Measurements from ENCODE around the gene SLF2.

The SLF2 gene

GRCh38 chr10:100886963-100887362 is 25.8 kb upstream of the SLF2 start:
- Mint-ChIP-seq H3K4me3 (no peak overlapping the region), H3K36me3 (no peaks in the 10 kb centered on the region), H3K4me1 (ENCODE audit: low read depth) (no peaks in the 10 kb centered on the region), H3K27me3 (peaks cover 12% of the 10 kb centered on the region), H3K9me3 (ENCODE audit: low read depth) (no peaks in the 10 kb centered on the region), H3K27ac (no peak overlapping the region)

GRCh38 chr10:100887761-100888296 is 24.9 kb upstream of the SLF2 start:
- Mint-ChIP-seq H3K4me3 (no peak overlapping the region), H3K36me3 (no peaks in the 10 kb centered on the region), H3K27me3 (peaks cover 17% of the 10 kb centered on the region), H3K27ac (no peak overlapping the region), H3K4me1 (ENCODE audit: low read depth) (no peaks in the 10 kb centered on the region), H3K9me3 (ENCODE audit: low read depth) (no peaks in the 10 kb centered on the region)

- H3K4me1 Mint-ChIP-seq (ENCODE audit: low read depth), result no peaks in the 10 kb centered on the region
- no peak overlapping the region for H3K4me3 Mint-ChIP-seq
- no peaks in the 10 kb centered on the region for H3K9me3 Mint-ChIP-seq (ENCODE audit: low read depth)
- H3K36me3 Mint-ChIP-seq, result no peaks in the 10 kb centered on the region
- H3K27me3 Mint-ChIP-seq, result peaks cover 17% of the 10 kb centered on the region
- H3K27ac Mint-ChIP-seq, result no peak overlapping the region
Measured at GRCh38 chr10:100888957-100889356, 23.8 kb upstream of the SLF2 start.

- H3K4me1 Mint-ChIP-seq (ENCODE audit: low read depth), result no peaks in the 10 kb centered on the region
- peaks cover 17% of the 10 kb centered on the region for H3K27me3 Mint-ChIP-seq
- no peaks in the 10 kb centered on the region for H3K36me3 Mint-ChIP-seq
- no peak overlapping the region for H3K4me3 Mint-ChIP-seq
- no peaks in the 10 kb centered on the region for H3K9me3 Mint-ChIP-seq (ENCODE audit: low read depth)
- H3K27ac Mint-ChIP-seq, result no peak overlapping the region
Measured at GRCh38 chr10:100889546-100889945, 23.2 kb upstream of the SLF2 start.

- Mint-ChIP-seq H3K4me3 (no peak overlapping the region), H3K36me3 (no peaks in the 10 kb centered on the region), H3K27ac (no peak overlapping the region), H3K27me3 (peaks cover 17% of the 10 kb centered on the region), H3K9me3 (ENCODE audit: low read depth) (no peaks in the 10 kb centered on the region), H3K4me1 (ENCODE audit: low read depth) (no peaks in the 10 kb centered on the region)
Measured at GRCh38 chr10:100890141-100890672, 22.6 kb upstream of the SLF2 start.

GRCh38 chr10:100890673-100891317 is 22.0 kb upstream of the SLF2 start:
- Mint-ChIP-seq H3K27me3 (peaks cover 17% of the 10 kb centered on the region), H3K27ac (no peak overlapping the region), H3K4me1 (ENCODE audit: low read depth) (no peaks in the 10 kb centered on the region), H3K36me3 (no peaks in the 10 kb centered on the region), H3K9me3 (ENCODE audit: low read depth) (no peaks in the 10 kb centered on the region), H3K4me3 (no peak overlapping the region)

GRCh38 chr10:100894033-100894432 is 18.7 kb upstream of the SLF2 start:
- peaks cover 21% of the 10 kb centered on the region for H3K27me3 Mint-ChIP-seq

GRCh38 chr10:100894589-100895294 is 18.0 kb upstream of the SLF2 start:
- H3K4me1 Mint-ChIP-seq (ENCODE audit: low read depth), result no peaks in the 10 kb centered on the region
- no peak overlapping the region for H3K4me3 Mint-ChIP-seq
- H3K27me3 Mint-ChIP-seq, result peaks cover 20% of the 10 kb centered on the region
- H3K27ac Mint-ChIP-seq, result no peak overlapping the region
- H3K36me3 Mint-ChIP-seq, result no peaks in the 10 kb centered on the region
- no peaks in the 10 kb centered on the region for H3K9me3 Mint-ChIP-seq (ENCODE audit: low read depth)

More at GRCh38 chr10:100894033-100894432, 18.7 kb upstream of the SLF2 start:
- H3K9me3 Mint-ChIP-seq (ENCODE audit: low read depth), result no peaks in the 10 kb centered on the region
- no peaks in the 10 kb centered on the region for H3K36me3 Mint-ChIP-seq
- H3K4me3 Mint-ChIP-seq, result no peak overlapping the region
- no peaks in the 10 kb centered on the region for H3K4me1 Mint-ChIP-seq (ENCODE audit: low read depth)
- H3K27ac Mint-ChIP-seq, result no peak overlapping the region

GRCh38 chr10:100895346-100895745 is 17.4 kb upstream of the SLF2 start:
- Mint-ChIP-seq H3K4me3 (no peak overlapping the region), H3K27me3 (peaks cover 16% of the 10 kb centered on the region), H3K9me3 (ENCODE audit: low read depth) (no peaks in the 10 kb centered on the region), H3K4me1 (ENCODE audit: low read depth) (no peaks in the 10 kb centered on the region), H3K36me3 (no peaks in the 10 kb centered on the region), H3K27ac (no peak overlapping the region)

GRCh38 chr10:100895896-100896295 is 16.9 kb upstream of the SLF2 start:
- no peaks in the 10 kb centered on the region for H3K4me1 Mint-ChIP-seq (ENCODE audit: low read depth)
- no peaks in the 10 kb centered on the region for H3K9me3 Mint-ChIP-seq (ENCODE audit: low read depth)
- H3K36me3 Mint-ChIP-seq, result no peaks in the 10 kb centered on the region
- no peak overlapping the region for H3K4me3 Mint-ChIP-seq
- H3K27ac Mint-ChIP-seq, result no peak overlapping the region
- peaks cover 13% of the 10 kb centered on the region for H3K27me3 Mint-ChIP-seq

- Mint-ChIP-seq H3K9me3 (ENCODE audit: low read depth) (no peaks in the 10 kb centered on the region), H3K27me3 (peaks cover 11% of the 10 kb centered on the region), H3K36me3 (no peaks in the 10 kb centered on the region), H3K4me1 (ENCODE audit: low read depth) (no peaks in the 10 kb centered on the region), H3K27ac (no peak overlapping the region), H3K4me3 (no peak overlapping the region)
Measured at GRCh38 chr10:100896876-100897461, 15.8 kb upstream of the SLF2 start.

GRCh38 chr10:100897976-100898375 is 14.8 kb upstream of the SLF2 start:
- H3K27me3 Mint-ChIP-seq, result peaks cover 6% of the 10 kb centered on the region
- no peaks in the 10 kb centered on the region for H3K9me3 Mint-ChIP-seq (ENCODE audit: low read depth)
- no peaks in the 10 kb centered on the region for H3K4me1 Mint-ChIP-seq (ENCODE audit: low read depth)
- no peak overlapping the region for H3K4me3 Mint-ChIP-seq
- no peaks in the 10 kb centered on the region for H3K36me3 Mint-ChIP-seq
- H3K27ac Mint-ChIP-seq, result no peak overlapping the region

GRCh38 chr10:100899171-100899570 is 13.6 kb upstream of the SLF2 start:
- H3K27me3 Mint-ChIP-seq, result peaks cover 9% of the 10 kb centered on the region
- no peaks in the 10 kb centered on the region for H3K4me1 Mint-ChIP-seq (ENCODE audit: low read depth)
- H3K4me3 Mint-ChIP-seq, result no peak overlapping the region
- H3K27ac Mint-ChIP-seq, result no peak overlapping the region
- H3K9me3 Mint-ChIP-seq (ENCODE audit: low read depth), result no peaks in the 10 kb centered on the region
- no peaks in the 10 kb centered on the region for H3K36me3 Mint-ChIP-seq

- H3K27me3 Mint-ChIP-seq, result peaks cover 9% of the 10 kb centered on the region
- H3K4me1 Mint-ChIP-seq (ENCODE audit: low read depth), result no peaks in the 10 kb centered on the region
- H3K9me3 Mint-ChIP-seq (ENCODE audit: low read depth), result no peaks in the 10 kb centered on the region
- H3K27ac Mint-ChIP-seq, result no peak overlapping the region
- no peak overlapping the region for H3K4me3 Mint-ChIP-seq
- no peaks in the 10 kb centered on the region for H3K36me3 Mint-ChIP-seq
Measured at GRCh38 chr10:100901051-100901450, 11.7 kb upstream of the SLF2 start.

- Mint-ChIP-seq H3K36me3 (no peaks in the 10 kb centered on the region), H3K4me3 (no peak overlapping the region), H3K27me3 (peaks cover 9% of the 10 kb centered on the region), H3K9me3 (ENCODE audit: low read depth) (no peaks in the 10 kb centered on the region), H3K4me1 (ENCODE audit: low read depth) (no peaks in the 10 kb centered on the region), H3K27ac (no peak overlapping the region)
Measured at GRCh38 chr10:100902622-100903021, 10.1 kb upstream of the SLF2 start.

Data from activated naive CD8-positive, alpha-beta T cell (primary cell).